ENCODE data around the gene ZNF689. TPM values are rescaled to one million over a fixed set of nuclear protein-coding genes. Genes with fewer than 3 reads are reported as not detected.
A peak's percentile ranks its signal among the peaks of the same experiment; 100 is the strongest.

ZNF689 gene
- total and polyA plus RNA-seq, 2 of the 13 experiments (the other 11 are each of a cell fraction or from before 2014, with no cell fraction given): 9.7 to 19.5 TPM

- TF ChIP-seq MLXIP (CRISPR knock-in tag; IDR thresholded peaks at IDR 0.05; ENCODE audit: borderline replicate concordance) (0 out of 2 replicates have a peak, but pooled peaks have one; percentile 78), ZNF670 (CRISPR knock-in tag; IDR thresholded peaks at IDR 0.05; ENCODE audit: borderline replicate concordance) (peak; percentile 97), GTF3A (CRISPR knock-in tag; conservative IDR thresholded peaks at IDR 0.05) (0 out of 2 replicates have a peak, but pooled peaks have one; percentile 56), ELF1 (CRISPR knock-in tag; IDR thresholded peaks at IDR 0.05) (peak; percentile 95), ZSCAN22 (CRISPR knock-in tag; IDR thresholded peaks at IDR 0.05) (0 out of 2 replicates have a peak, but pooled peaks have one; percentile 46), ZNF282 (IDR thresholded peaks at IDR 0.05; ENCODE audit: partially characterized antibody) (no peak), ZNF143 (CRISPR knock-in tag; IDR thresholded peaks at IDR 0.05) (peak; percentile 66; the same call in 1 of the 2 replicates), FOXK1 (CRISPR knock-in tag; IDR thresholded peaks at IDR 0.05; ENCODE audit: borderline replicate concordance, low read depth) (no peak; the same call in none of the 2 replicates), NAIF1 (CRISPR knock-in tag; IDR thresholded peaks at IDR 0.05; ENCODE audit: borderline replicate concordance) (peak; percentile 94), ZNF777 (CRISPR knock-in tag; IDR thresholded peaks at IDR 0.05) (peak; percentile 99), CERS6 (CRISPR knock-in tag; IDR thresholded peaks at IDR 0.05) (no peak), ZNF484 (CRISPR knock-in tag; IDR thresholded peaks at IDR 0.05; ENCODE audit: borderline replicate concordance, low read depth) (no peak), JARID2 (CRISPR knock-in tag; IDR thresholded peaks at IDR 0.05; ENCODE audit: insufficient replicate concordance) (peak; percentile 52), ZMYM2 (CRISPR knock-in tag; IDR thresholded peaks at IDR 0.05) (peak; percentile 89), HIVEP1 (CRISPR knock-in tag; IDR thresholded peaks at IDR 0.05) (peak; percentile 85), ZNF33A (CRISPR knock-in tag; IDR thresholded peaks at IDR 0.05; ENCODE audit: borderline replicate concordance) (peak; percentile 98; the same call in 1 of the 2 replicates), ZNF629 (CRISPR knock-in tag; conservative IDR thresholded peaks at IDR 0.05) (peak; percentile 31)
- TF ChIP-seq, protein P1, sequence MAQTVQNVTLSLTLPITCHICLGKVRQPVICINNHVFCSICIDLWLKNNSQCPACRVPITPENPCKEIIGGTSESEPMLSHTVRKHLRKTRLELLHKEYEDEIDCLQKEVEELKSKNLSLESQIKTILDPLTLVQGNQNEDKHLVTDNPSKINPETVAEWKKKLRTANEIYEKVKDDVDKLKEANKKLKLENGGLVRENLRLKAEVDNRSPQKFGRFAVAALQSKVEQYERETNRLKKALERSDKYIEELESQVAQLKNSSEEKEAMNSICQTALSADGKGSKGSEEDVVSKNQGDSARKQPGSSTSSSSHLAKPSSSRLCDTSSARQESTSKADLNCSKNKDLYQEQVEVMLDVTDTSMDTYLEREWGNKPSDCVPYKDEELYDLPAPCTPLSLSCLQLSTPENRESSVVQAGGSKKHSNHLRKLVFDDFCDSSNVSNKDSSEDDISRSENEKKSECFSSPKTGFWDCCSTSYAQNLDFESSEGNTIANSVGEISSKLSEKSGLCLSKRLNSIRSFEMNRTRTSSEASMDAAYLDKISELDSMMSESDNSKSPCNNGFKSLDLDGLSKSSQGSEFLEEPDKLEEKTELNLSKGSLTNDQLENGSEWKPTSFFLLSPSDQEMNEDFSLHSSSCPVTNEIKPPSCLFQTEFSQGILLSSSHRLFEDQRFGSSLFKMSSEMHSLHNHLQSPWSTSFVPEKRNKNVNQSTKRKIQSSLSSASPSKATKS (CRISPR knock-in tag; IDR thresholded peaks at IDR 0.05): 0 out of 2 replicates have a peak, but pooled peaks have one; percentile 95
- TF ChIP-seq, protein P2, sequence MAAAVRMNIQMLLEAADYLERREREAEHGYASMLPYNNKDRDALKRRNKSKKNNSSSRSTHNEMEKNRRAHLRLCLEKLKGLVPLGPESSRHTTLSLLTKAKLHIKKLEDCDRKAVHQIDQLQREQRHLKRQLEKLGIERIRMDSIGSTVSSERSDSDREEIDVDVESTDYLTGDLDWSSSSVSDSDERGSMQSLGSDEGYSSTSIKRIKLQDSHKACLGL (CRISPR knock-in tag; IDR thresholded peaks at IDR 0.05): peak; percentile 95
These were observed at the start of gene ZNF689 (continued) for GRCh38 chr16:30609926-30610839.

Measured in HepG2 (cell line).